GM21423 (cell line): ENCODE measurements around the gene MZT1.

Source experiments
- ATAC-seq: cut with Tn5 transposase; IDR thresholded peaks from one replicate; pipeline ENCODE4 v1.9.1; 2021; ENCODE audit warnings: mild to moderate bottlenecking, moderate library complexity; ENCODE audit not compliant: unreplicated experiment

MZT1 gene

DNA sequence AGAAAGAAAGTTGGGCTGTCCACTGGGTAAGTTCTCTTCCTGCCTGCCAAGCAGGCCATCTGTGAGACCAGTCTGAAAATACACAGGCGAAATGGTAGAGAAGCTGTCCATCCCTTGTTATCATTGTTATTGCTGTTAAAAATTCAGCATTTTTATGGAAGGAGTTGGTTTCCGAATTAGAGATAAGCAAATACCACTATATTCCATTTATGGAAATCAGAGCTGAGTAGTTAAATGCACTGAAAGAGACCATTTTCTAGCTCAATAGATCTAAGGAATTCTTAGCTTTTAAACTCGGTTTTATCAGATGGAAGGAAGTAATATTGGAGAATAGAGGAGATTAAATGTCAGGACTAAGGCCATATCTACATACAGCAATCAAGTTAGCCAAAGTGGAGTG, 40.7 kb downstream of the MZT1 start:
- ATAC-seq: no peak

DNA sequence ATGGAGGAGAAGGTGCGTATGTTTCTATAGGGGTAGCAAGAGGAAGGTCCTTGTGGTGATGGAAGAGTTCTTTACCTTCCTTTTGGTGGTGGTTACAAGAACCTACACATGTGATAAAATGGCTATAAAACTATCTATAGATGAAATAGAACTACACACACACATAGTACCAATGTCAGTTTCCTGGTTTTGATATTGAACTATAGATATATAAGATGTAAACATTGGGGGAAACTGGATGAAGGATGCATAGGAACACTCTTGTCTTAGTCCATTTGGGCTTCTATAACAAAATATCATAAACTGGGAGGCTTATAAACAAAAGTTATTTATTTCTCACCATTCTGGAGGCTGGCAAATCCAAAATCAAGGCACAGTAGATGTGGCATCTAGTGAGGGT, 47.1 kb downstream of the MZT1 start:
- no peak for ATAC-seq

DNA sequence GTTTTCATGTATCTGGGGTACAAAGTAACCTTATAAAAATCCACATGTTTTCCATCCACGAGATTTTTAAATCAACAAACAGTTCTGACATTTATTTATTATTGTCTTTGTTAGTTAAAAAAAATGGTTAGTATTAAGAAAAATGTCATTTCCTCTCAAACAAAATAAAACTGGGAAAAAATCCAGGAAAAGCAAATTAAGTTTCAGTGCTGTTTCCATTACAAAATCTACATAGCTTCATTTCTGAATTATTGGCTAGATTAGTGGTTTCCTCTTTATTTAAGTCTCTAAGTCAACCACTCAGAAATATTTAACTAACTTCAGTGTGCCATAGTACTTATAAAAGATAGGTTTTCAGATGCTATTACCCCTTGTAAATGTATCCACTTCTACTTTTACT, 49.1 kb downstream of the MZT1 start:
- no peak for ATAC-seq

DNA sequence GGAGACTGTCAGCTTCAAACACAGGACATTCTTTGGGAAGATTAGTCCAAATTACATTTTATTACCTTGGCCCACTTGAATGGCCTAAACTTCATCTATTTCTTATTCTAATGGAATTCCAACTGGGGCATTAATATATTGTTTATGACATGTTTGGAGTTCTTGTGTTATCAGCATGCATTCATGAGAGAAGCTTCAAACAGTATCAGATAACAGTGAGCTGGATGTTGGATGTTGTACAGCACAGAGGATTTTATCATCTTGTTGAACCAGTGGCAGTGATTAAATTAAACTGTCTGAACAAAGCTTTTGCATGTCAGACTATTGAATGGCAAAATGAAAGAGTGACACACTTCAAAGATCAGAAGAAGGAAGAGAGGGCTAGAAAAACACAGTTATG, 50.0 kb downstream of the MZT1 start:
- ATAC-seq: no peak

DNA sequence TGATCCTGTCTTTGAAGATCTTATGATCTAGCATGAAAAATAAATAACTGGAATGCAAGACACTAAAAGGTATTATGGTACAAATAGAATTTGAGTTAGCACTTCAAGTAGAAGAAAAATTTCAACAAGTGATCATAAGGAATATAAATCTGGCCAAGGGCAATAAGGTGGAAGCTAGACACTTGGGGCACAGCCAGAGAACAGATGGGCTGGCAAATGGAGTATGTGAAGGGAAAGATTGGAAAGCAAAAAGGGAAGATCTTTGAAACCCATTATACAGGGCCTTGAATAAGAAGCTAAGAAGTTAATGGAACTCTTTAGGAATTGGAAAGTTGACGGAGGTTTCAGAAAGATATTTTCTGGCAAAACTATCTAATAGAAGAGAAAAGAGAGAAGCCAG, 61.0 kb downstream of the MZT1 start:
- no peak for ATAC-seq

DNA sequence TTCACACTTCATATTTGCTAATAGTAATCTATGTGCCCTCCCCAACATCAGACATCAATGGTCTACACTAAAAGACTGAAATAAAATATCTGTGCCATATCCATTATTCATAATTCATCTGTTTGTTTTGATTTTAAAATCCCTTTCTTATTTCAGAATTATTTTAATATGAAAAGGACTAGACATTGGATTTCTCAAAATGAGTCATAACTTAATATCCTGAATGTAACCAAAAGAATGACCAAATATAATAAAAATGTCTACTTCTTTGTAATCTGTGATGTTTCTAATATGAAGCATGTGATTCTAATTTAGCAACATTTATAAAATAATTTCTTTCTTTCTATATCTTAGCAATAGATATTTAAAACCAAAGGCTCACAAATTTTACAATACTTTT, 64.9 kb downstream of the MZT1 start:
- ATAC-seq: no peak
